IPS-20b (cell line): ENCODE results near the gene CPEB2.

Experiments used
- H3K27ac ChIP-seq: one replicate; pipeline ENCODE4 v1.5.1; 2013; ENCODE audit warnings: low read length
- H3K27me3 ChIP-seq: 2 replicates; pipeline ENCODE4 v1.6.1; 2013; ENCODE audit warnings: mild to moderate bottlenecking, low read length, inconsistent platforms; ENCODE audit not compliant: insufficient read depth
- H3K36me3 ChIP-seq: 2 replicates; pipeline ENCODE4 v1.6.1; 2013; ENCODE audit warnings: low read depth, mild to moderate bottlenecking, inconsistent platforms, low read length, moderate library complexity; ENCODE audit not compliant: insufficient read depth
- H3K4me1 ChIP-seq: 2 replicates; pipeline ENCODE4 v1.6.1; 2013; ENCODE audit warnings: mild to moderate bottlenecking, control low read depth, inconsistent platforms, low read length, moderate library complexity; ENCODE audit not compliant: insufficient read depth
- H3K4me3 ChIP-seq: 2 replicates; pipeline ENCODE4 v1.5.1; 2013; ENCODE audit warnings: mild to moderate bottlenecking, low read length, inconsistent platforms
- H3K9ac ChIP-seq: 2 replicates; pipeline ENCODE4 v1.6.1; 2013; ENCODE audit warnings: low read depth, mild to moderate bottlenecking, inconsistent platforms, low read length, moderate library complexity
- H3K9me3 ChIP-seq: 2 replicates; pipeline ENCODE4 v1.6.1; 2013; ENCODE audit warnings: mild to moderate bottlenecking, low read depth, low read length, inconsistent platforms; ENCODE audit not compliant: insufficient read depth

The CPEB2 gene

DNA sequence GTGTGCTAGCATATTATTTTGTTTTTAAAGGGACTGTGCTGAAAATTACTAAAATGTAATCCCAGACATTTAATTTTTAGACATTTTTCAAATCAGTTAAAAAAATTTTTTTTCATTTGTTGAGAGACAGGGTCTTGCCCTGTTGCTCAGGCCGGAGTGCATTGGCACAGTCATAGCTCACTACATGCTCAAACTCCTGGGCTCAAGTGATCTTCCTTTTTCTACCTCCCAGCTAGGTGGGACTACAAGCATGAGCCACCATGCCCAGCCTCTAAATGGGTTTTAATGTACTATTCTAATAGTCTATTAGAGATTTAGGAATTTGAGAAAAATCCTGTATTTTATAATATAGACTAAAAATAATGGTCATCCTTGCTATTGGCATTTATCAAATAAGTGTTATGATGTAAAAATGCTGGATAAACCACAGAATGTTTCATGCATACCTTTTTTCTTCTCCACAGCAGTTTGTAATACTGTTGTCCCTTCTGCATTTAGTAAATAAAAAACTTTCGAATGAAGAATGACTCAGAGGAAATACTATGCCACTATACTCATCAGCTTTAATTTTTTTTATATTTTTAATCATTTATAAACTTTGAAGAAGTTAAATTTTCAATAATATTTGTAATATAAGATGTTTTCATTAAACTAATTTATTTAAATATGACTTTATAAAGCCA lies 29.9 kb downstream of the CPEB2 start:
- no peaks in the 10 kb centered on the region for H3K27me3 ChIP-seq
- no peak overlapping the region for H3K27ac ChIP-seq
- H3K4me1 ChIP-seq, result no peaks in the 10 kb centered on the region
- no peak overlapping the region for H3K4me3 ChIP-seq
- H3K9ac ChIP-seq, result no peak overlapping the region
- H3K36me3 ChIP-seq, result no peaks in the 10 kb centered on the region
- H3K9me3 ChIP-seq, result no peaks in the 10 kb centered on the region

DNA sequence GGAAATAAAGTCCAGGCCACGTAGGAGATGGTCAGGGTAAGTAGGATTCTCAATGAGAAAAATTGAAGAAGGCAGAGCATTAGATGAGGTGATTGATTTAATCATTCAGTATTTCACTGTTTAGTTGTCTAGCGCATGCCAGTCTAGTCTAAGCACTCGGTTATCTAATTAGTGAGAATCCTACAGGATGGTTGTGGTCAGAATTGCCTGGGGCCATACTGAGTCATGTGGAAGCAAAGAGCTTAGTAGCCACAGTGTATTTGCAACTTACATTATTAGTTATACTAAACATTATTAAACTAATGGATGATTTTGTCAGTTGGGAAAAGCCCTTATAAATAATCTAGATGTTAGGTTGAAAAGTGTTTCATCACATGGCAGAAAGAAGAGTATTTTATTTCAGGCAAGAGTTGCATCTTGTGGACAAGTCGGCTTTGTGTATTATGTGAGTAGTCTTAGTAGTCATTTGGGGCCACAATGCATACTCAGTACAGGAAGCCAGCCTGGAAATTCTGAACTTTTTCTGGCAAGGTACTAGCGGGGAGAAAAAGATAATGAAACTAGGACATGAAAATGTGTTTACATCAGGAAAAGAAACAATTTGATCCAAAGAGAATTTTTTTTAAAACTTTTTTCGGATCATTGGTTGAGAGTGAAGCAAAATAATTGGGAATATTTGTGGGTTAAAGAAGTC lies 31.9 kb downstream of the CPEB2 start:
- Histone ChIP-seq H3K4me1 (no peaks in the 10 kb centered on the region), H3K27me3 (no peaks in the 10 kb centered on the region), H3K36me3 (no peaks in the 10 kb centered on the region), H3K9me3 (no peaks in the 10 kb centered on the region), H3K4me3 (no peak overlapping the region), H3K27ac (no peak overlapping the region), H3K9ac (no peak overlapping the region)

DNA sequence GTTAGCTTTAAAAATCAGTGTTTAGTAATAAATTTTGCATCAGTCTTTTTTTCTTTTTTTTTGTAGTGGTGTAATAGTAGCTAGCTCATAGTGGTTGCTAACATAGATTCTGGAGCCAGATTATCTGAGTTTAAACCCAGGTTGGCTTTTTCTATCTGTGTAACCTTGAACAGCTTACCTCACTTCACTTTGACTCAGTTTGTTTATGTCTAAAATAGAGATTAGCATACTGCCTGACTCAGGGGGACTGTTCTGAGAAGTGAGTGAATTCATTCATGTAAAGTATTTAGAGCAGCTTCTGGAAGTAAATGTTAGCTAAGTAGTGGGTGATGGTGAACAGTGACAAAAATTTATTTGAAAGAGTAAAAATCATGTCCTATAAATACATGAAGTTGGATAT lies 32.9 kb downstream of the CPEB2 start:
- Histone ChIP-seq H3K4me1 (no peaks in the 10 kb centered on the region), H3K27me3 (no peaks in the 10 kb centered on the region), H3K9me3 (no peaks in the 10 kb centered on the region), H3K4me3 (no peak overlapping the region), H3K27ac (no peak overlapping the region), H3K36me3 (no peaks in the 10 kb centered on the region), H3K9ac (no peak overlapping the region)

DNA sequence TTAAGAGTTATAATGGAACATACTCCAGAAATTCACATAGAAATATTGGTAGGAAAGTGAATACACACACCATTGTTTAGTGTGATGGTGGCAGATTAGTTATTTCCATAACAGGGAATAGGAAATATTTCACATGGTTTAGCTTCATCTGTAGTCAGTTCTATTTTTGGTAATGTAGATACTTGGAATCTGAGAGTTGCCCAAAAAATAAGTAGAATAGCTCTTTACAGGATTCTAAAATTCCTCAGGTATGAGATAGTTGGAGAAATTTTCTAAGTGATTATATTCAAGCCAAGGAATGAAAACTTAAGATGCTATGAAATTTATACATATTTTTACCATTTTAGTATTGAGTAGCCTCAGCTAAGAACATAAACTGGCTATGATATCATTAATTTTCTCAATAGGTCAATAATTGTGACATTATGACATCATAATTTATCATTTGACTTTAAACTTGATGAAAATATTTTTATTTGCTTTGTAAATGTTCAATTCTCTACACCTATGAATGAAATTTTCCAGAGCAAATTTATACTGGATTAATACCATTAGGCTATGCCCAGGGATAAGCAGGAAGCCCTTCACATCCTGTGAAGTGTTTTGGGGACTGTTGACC lies 35.8 kb downstream of the CPEB2 start:
- Histone ChIP-seq H3K9me3 (no peaks in the 10 kb centered on the region), H3K4me3 (no peak overlapping the region), H3K9ac (no peak overlapping the region), H3K27me3 (no peaks in the 10 kb centered on the region), H3K4me1 (peaks cover 8% of the 10 kb centered on the region), H3K27ac (no peak overlapping the region), H3K36me3 (no peaks in the 10 kb centered on the region)

DNA sequence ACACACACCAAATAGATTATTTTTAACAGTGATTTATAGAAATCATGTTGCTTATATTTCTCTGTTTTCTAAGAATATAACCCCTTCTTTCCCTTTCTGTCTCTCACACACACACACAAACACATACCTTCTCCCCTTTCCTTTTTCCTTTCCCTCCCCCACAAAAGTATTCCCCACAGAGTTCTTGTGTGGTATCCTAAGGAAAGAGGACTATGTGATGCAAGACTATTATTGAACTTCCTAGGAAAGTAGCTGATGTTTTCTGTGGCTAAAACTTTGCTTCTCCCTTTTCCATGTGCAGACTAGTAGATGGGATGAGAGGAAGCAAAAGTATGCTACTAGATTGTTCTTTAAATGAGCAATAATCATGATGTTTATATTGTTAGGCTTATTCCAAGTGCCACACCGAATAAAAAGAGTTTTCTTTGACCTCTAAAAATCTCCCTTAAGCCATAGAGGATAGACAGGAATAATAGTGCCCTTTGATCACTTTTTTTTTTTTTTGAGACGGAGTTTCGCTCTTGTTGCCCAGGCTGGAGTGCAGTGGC lies 38.7 kb downstream of the CPEB2 start:
- no peak overlapping the region for H3K27ac ChIP-seq
- H3K27me3 ChIP-seq, result no peaks in the 10 kb centered on the region
- no peak overlapping the region for H3K4me3 ChIP-seq
- H3K4me1 ChIP-seq, result peaks cover 8% of the 10 kb centered on the region
- no peaks in the 10 kb centered on the region for H3K36me3 ChIP-seq
- no peak overlapping the region for H3K9ac ChIP-seq
- no peaks in the 10 kb centered on the region for H3K9me3 ChIP-seq

DNA sequence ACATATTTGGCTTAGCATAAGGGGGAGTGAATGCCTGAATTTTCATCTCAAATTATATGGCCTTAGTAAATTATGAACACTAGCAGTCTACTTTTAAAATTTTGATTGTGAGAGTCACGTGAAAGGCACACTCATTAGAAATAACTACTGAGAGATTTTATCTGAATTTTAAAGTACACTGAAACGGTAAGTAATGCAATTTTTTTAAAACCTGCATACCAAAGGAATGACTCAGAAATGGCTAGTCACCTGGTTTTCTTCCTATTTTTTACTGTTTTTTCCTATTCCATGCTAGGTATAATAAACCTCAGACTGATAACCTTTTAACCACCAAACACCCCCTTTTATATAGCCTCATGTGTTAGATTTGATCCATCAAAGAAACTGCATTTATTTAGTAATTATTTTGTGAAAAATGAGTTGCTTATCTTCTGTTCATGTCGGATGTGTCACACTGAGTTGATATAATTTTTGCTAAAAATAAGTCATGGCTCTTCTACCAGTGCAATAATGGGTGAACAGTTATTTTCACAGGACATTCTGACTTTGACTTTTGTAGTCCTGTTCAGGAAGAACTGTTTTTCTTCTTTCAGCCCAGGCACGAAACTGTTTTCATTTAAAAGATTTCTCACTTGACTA lies 40.4 kb downstream of the CPEB2 start:
- no peaks in the 10 kb centered on the region for H3K27me3 ChIP-seq

DNA sequence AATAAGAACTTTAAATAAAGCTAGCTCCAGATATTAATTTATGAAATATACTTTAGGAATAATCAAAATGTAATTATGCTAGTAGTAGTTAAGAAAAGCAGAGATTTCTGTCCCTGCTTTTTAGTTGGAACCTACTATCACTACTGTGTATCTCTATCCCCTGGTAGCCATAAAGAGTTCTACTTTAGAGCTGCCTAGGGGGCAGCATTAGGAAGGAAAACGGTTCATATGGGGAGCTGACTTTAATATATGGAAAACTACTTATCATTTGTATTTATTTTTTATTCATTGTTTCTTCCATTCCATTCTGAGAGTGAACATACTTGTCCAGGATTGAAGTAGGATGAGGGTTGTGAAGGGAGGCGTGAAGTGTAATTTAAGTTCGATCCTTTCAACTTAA lies 40.9 kb downstream of the CPEB2 start:
- no peaks in the 10 kb centered on the region for H3K27me3 ChIP-seq
- no peak overlapping the region for H3K4me3 ChIP-seq
- H3K27ac ChIP-seq, result no peak overlapping the region
- no peak overlapping the region for H3K9ac ChIP-seq
- no peaks in the 10 kb centered on the region for H3K36me3 ChIP-seq
- H3K9me3 ChIP-seq, result no peaks in the 10 kb centered on the region
- peaks cover 8% of the 10 kb centered on the region for H3K4me1 ChIP-seq

More for the DNA sequence above, 40.4 kb downstream of the CPEB2 start:
- Histone ChIP-seq H3K4me1 (peaks cover 8% of the 10 kb centered on the region), H3K36me3 (no peaks in the 10 kb centered on the region), H3K4me3 (no peak overlapping the region), H3K9ac (no peak overlapping the region), H3K9me3 (no peaks in the 10 kb centered on the region), H3K27ac (no peak overlapping the region)

DNA sequence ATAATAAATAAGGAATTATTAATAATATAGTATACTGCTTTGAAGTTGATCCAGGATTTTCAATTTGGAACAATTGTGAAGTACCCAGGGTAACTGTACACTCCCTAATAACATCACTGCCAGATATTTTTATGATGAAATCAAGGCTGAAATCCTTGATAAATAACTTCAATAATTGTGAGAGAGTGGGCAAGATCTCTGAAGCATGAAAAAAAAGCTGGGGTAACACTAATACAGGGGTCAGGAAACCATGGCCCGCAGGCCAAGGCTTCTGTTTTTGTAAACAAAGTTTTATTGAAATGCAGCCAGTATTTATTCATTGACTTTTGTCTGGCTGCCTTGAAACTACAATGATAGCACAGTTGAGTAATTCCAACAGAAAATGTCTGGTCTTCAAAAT lies 41.6 kb downstream of the CPEB2 start:
- Histone ChIP-seq H3K4me3 (no peak overlapping the region), H3K4me1 (peaks cover 8% of the 10 kb centered on the region), H3K9me3 (no peaks in the 10 kb centered on the region), H3K36me3 (no peaks in the 10 kb centered on the region), H3K27me3 (no peaks in the 10 kb centered on the region), H3K9ac (no peak overlapping the region), H3K27ac (no peak overlapping the region)

DNA sequence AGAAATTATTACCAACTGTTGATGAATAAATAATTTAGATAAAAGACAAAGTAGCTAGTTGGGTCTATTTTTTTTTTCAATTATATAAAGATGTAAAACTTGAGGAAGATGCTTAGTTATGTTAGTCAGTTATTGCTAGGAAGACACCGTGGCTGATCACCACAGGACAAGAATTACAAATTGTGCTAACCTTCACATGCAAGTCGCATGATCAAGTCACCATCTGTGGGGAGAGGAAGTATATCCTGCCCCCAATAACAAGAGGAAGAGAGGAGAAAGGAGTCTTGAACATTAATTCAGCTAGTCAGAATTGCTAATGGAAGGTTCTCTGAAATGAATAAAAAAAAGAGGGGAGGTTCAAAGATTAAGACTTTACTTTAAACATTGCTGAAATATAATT lies 52.3 kb downstream of the CPEB2 start:
- Histone ChIP-seq H3K9ac (no peak overlapping the region), H3K4me1 (no peaks in the 10 kb centered on the region), H3K9me3 (peaks cover 8% of the 10 kb centered on the region; the same call in 1 of the 2 replicates), H3K36me3 (peaks cover 11% of the 10 kb centered on the region), H3K4me3 (no peak overlapping the region), H3K27me3 (no peaks in the 10 kb centered on the region), H3K27ac (no peak overlapping the region)

DNA sequence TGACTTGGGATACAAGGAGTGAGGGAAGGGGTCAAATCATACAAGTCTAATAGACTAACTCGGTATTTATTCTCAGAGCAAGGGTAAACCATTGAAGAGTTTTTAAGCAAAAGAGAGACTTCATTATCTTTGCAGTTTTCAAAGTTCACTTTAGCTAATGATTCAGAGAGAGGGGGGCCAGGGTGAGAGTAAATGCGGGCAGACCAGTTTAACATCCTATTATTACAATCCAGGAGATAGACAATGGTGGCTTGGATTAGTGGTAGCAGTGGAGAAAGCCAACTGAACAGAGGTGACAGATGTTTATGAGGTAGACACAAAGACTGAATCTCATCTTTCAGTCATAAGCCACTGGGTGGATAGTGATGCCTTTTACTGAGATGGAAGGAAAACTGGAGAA lies 57.9 kb downstream of the CPEB2 start:
- H3K4me1 ChIP-seq, result no peaks in the 10 kb centered on the region
- H3K9ac ChIP-seq, result no peak overlapping the region
- H3K27ac ChIP-seq, result no peak overlapping the region
- no peak overlapping the region for H3K4me3 ChIP-seq
- H3K27me3 ChIP-seq, result no peaks in the 10 kb centered on the region
- peaks cover 4% of the 10 kb centered on the region; the same call in 1 of the 2 replicates for H3K9me3 ChIP-seq
- H3K36me3 ChIP-seq, result peaks cover 11% of the 10 kb centered on the region

DNA sequence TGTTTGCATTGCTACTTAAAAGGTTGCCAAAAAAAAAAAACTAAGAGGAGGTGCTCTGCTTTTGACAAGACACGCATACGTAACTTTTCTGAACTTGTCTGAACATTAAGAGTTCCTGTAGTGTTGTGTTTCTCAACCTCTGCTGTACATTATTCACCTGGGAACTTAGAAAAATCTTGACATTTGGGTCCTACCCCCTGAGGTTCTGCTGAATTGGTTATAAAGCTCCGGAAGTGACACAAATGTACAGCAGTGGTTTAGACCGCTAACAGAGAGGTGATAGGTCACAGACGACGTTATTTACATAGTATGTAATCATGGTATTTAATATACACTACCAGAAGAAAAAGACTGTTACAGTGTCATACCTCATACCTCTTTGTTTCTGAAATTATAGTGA lies 61.1 kb downstream of the CPEB2 start:
- H3K4me3 ChIP-seq, result no peak overlapping the region
- no peak overlapping the region for H3K9ac ChIP-seq
- peaks cover 8% of the 10 kb centered on the region for H3K36me3 ChIP-seq
- no peaks in the 10 kb centered on the region for H3K4me1 ChIP-seq
- no peak overlapping the region for H3K27ac ChIP-seq
- H3K9me3 ChIP-seq, result peaks cover 4% of the 10 kb centered on the region; the same call in 1 of the 2 replicates
- no peaks in the 10 kb centered on the region for H3K27me3 ChIP-seq
